Measurements from ENCODE around the gene SCRN2. TPM values are rescaled to one million over a fixed set of nuclear protein-coding genes. Genes with fewer than 3 reads are reported as not detected.
A peak's percentile ranks its signal among the peaks of the same experiment; 100 is the strongest.

SCRN2 gene
- total and polyA plus RNA-seq, 2 of the 13 experiments (the other 11 are each of a cell fraction or from before 2014, with no cell fraction given): 21.7 to 29.5 TPM

DNA sequence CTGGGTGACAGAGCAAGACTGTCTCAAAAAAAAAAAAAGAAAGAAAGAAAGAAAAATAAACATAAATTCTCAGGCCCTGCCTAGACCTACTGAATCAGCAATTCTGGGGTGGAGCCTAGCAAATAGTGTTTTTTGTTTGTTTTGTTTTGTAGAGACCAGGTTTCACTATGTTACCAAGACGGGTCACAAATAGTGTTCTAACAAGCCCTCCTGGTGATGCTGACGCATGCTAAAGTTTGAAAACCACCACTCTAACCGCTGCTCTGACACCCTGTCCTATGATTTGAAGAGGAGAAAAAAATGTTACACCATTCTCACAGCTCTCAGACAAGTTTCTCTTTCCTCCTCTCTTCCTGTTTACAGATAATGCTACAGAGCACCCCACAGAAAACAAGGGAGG is 11.2 kb downstream of the SCRN2 start:
- Histone ChIP-seq H2AFZ (ENCODE audit: low read length) (no peak overlapping the region), H3K4me1 (ENCODE audit: insufficient read depth, low read length) (peaks cover 23% of the 10 kb centered on the region), H3K79me2 (ENCODE audit: insufficient read depth, low read length) (peaks cover 20% of the 10 kb centered on the region), H3K27me3 (ENCODE audit: control insufficient read depth in 1 of 2, insufficient read depth in 2 of 2, low read length in 2 of 2) (peaks cover 0 to 5% of the 10 kb centered on the region in 2 experiments; a peak in 1 of 5 replicates), H4K20me1 (ENCODE audit: insufficient read depth, low read length) (no peaks in the 10 kb centered on the region), H3K4me2 (ENCODE audit: low read depth, low read length) (peak overlapping the region; percentile 99), H3K27ac (ENCODE audit: extremely low read length, insufficient read depth, low read length) (peak overlapping the region; percentile 69), H3K9ac (ENCODE audit: insufficient read depth, low read depth, low read length) (peak overlapping the region; percentile 86), H3K36me3 (replicated peaks in 1 of 2; ENCODE audit: control insufficient read depth in 1 of 2, insufficient read depth in 2 of 2, low read length in 2 of 2) (peaks cover 20 to 30% of the 10 kb centered on the region in 2 experiments), H3K4me3 (replicated peaks in 1 of 3; ENCODE audit: insufficient read depth in 1 of 3, low read depth in 2 of 3, low read length in 3 of 3) (peak overlapping the region; percentile 81 to 97 (median 82); a peak in 4 of 6 replicates), H3K9me3 (ENCODE audit: low read length) (no peaks in the 10 kb centered on the region)
- 86% methylated on average over 3 of the region's 3 CpGs for WGBS (ENCODE audit: low lambda C conversion rate)
- in situ Hi-C loops (cut with HindIII; ENCODE audit: extremely low pct_ligation_motif_present, low pct_unique_long_range_greater_than_20kb) (no loop called here), intact Hi-C loops (cut with micrococcal nuclease; ENCODE audit: unreplicated experiment) (no loop called here)
- no peak for DNase-seq (ENCODE audit: low spot score)
- ChIA-PET CTCF (ENCODE audit: low intra/inter-chr PET ratio, low total read pairs) (no interaction called here), POLR2A (interaction anchor here (1.8 kb wide), 2 partner anchors 11 to 66 kb away, joined by 44 to 48 read pairs; partner anchors contain the start of genes SCRN2 and SP2)
- TF ChIP-seq MAFK (conservative IDR thresholded peaks at IDR 0.05 in 1 of 2, IDR thresholded peaks at IDR 0.05 in 1 of 2; ENCODE audit: low read length in 2 of 2): peak; percentile 51 to 60; a peak in 2 of 4 replicates
- no peak for TF ChIP-seq ZFP37 (CRISPR knock-in tag; IDR thresholded peaks at IDR 0.05; ENCODE audit: borderline replicate concordance)
- TF ChIP-seq XBP1 (CRISPR knock-in tag; IDR thresholded peaks at IDR 0.05): no peak
- no peak for TF ChIP-seq RAD21 (CRISPR knock-in tag; IDR thresholded peaks at IDR 0.05)
- TF ChIP-seq ZIK1 (CRISPR knock-in tag; IDR thresholded peaks at IDR 0.05; ENCODE audit: borderline replicate concordance, low read depth): no peak
- BruUV-seq (replicated peaks): no TSS peak
- ATAC-seq: no peak
- no peak for FAIRE-seq

DNA sequence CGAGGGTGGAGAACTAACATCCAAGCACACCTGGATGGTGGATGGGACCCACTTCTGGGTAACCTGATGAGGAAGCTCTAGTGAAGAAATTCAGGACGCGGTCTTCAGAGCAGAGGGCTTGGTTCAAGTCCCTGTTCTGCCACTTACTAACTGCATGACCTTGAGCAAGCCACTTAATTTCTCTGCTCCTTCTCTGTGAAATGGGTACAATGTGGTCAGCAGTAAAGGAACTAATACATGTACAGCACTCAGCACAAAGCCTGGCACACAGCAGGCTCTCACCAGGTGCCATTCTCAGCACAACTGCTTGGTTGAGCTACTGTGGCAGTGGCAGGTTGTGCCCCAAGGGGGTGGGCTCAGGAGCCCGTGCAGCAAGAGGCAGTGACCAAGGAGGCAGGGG is 17.6 kb downstream of the SCRN2 start:
- Histone ChIP-seq H3K9ac (ENCODE audit: insufficient read depth, low read depth, low read length) (no peak overlapping the region), H3K4me1 (ENCODE audit: insufficient read depth, low read length) (peaks cover 19% of the 10 kb centered on the region), H3K27ac (ENCODE audit: extremely low read length, insufficient read depth, low read length) (no peak overlapping the region), H3K4me2 (ENCODE audit: low read depth, low read length) (no peak overlapping the region), H3K79me2 (ENCODE audit: insufficient read depth, low read length) (no peaks in the 10 kb centered on the region), H3K4me3 (replicated peaks in 1 of 3; ENCODE audit: insufficient read depth in 1 of 3, low read depth in 2 of 3, low read length in 3 of 3) (no peak overlapping the region), H4K20me1 (ENCODE audit: insufficient read depth, low read length) (no peaks in the 10 kb centered on the region), H3K36me3 (replicated peaks in 1 of 2; ENCODE audit: control insufficient read depth in 1 of 2, insufficient read depth in 2 of 2, low read length in 2 of 2) (peaks cover 24 to 41% of the 10 kb centered on the region in 2 experiments), H3K9me3 (ENCODE audit: low read length) (no peaks in the 10 kb centered on the region), H3K27me3 (ENCODE audit: control insufficient read depth in 1 of 2, insufficient read depth in 2 of 2, low read length in 2 of 2) (no peaks in the 10 kb centered on the region; a peak in 1 of 5 replicates), H2AFZ (ENCODE audit: low read length) (no peak overlapping the region)
- no peak for ATAC-seq
- no peak for DNase-seq (ENCODE audit: low spot score)
- CTCF ChIA-PET (ENCODE audit: low intra/inter-chr PET ratio, low total read pairs): no interaction called here
- 0 out of 2 replicates have a peak, but pooled peaks have one; percentile 46 for TF ChIP-seq ZC3H13 (CRISPR knock-in tag; IDR thresholded peaks at IDR 0.05)
- peak; percentile 76 for TF ChIP-seq ZNF629 (CRISPR knock-in tag; conservative IDR thresholded peaks at IDR 0.05)
- TF ChIP-seq SP5 (CRISPR knock-in tag; IDR thresholded peaks at IDR 0.05; ENCODE audit: borderline replicate concordance, low read depth): no peak
- in situ Hi-C loops (cut with HindIII; ENCODE audit: extremely low pct_ligation_motif_present, low pct_unique_long_range_greater_than_20kb) (no loop called here), intact Hi-C loops (cut with micrococcal nuclease; ENCODE audit: unreplicated experiment) (no loop called here)
- no peak for FAIRE-seq
- WGBS (ENCODE audit: low lambda C conversion rate): 93% methylated on average over 4 of the region's 4 CpGs
- BruUV-seq (replicated peaks): TSS peak; percentile 52
- POLR2A ChIA-PET: interaction anchor here (2.5 kb wide), 1 partner anchor 7 kb away, joined by 58 read pairs; the partner anchor contains the start of genes LRRC46 and MRPL10

All from HepG2 (cell line).